SK-N-SH treated with all-trans-retinoic acid at 6 μM for 48 hours (cell line): Measurements from ENCODE around the gene VN1R5.
"Not testable (repeated sequence)": the region's sequence is repeated elsewhere in the genome, so short reads cannot be mapped to it uniquely, and the experiment has no call there.

Experiments
- BACH2 ChIP-seq: fragments of 250-450 bp; sonication (Bioruptor Pico); IDR thresholded peaks from 2 replicates; pipeline ENCODE4 v1.9.0; 2021; ENCODE audit warnings: mild to moderate bottlenecking, borderline replicate concordance
- SNAI2 ChIP-seq: fragments of 250-450 bp; sonication (Bioruptor Pico); IDR thresholded peaks from 2 replicates; pipeline ENCODE4 v1.5.0; 2020; ENCODE audit warnings: mild to moderate bottlenecking, moderate library complexity

- not testable (repeated sequence) for TF ChIP-seq SNAI2; BACH2 (CRISPR knock-in tag)
Measured at GRCh38 chr1:247289274-247289892, 33.5 kb downstream of the VN1R5 start.
